ENCODE measurements around the gene SSTR4.
"Not testable (repeated sequence)": the region's sequence is repeated elsewhere in the genome, so short reads cannot be mapped to it uniquely, and the experiment has no call there.

Gene SSTR4, protein sequence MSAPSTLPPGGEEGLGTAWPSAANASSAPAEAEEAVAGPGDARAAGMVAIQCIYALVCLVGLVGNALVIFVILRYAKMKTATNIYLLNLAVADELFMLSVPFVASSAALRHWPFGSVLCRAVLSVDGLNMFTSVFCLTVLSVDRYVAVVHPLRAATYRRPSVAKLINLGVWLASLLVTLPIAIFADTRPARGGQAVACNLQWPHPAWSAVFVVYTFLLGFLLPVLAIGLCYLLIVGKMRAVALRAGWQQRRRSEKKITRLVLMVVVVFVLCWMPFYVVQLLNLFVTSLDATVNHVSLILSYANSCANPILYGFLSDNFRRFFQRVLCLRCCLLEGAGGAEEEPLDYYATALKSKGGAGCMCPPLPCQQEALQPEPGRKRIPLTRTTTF

DNA sequence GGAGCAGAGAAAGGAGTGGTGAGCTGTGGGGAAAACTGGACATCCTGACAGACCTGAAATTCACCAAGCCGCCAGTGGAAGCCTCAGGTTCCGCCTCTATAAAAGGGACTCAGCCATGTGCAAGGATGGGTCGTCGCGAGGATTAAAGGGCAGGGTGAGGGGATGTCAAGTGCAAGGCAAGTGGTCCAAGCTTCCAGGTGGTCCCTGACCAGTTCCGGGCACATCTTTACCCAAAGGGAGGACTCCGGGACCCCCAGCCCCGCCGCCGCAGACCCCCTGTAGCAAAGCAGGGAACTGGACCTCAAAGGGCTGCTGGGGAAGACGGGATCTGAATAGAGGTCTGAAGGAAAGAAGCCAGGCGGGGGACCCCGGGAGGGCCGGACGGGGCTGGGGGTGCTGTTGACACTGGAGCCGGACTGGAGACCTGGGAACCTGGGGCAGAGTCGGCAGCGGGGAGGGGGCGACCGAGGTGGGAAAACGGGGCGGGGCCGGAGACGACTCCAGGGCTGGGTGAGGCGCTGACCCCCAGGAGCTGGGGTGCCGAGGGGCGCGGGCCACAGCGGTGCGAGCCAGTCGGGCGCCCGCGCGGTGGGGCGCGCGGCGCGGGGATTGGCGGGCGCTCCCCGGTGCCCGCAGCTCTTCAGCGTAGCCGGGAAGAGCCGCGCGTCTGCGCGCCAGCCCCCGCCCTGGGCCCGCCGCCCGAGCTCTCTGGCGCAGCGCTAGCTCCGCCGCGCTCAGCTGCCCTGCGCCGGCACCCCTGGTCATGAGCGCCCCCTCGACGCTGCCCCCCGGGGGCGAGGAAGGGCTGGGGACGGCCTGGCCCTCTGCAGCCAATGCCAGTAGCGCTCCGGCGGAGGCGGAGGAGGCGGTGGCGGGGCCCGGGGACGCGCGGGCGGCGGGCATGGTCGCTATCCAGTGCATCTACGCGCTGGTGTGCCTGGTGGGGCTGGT lies at the start of gene SSTR4:
SSTR4 (plus strand) TSS at position 592 of the 951 bp plus-strand sequence; CDS start at position 764, 172 bp downstream.
- DNase-seq (ENCODE audit: low read depth in 2 of 2) = no peak

DNA sequence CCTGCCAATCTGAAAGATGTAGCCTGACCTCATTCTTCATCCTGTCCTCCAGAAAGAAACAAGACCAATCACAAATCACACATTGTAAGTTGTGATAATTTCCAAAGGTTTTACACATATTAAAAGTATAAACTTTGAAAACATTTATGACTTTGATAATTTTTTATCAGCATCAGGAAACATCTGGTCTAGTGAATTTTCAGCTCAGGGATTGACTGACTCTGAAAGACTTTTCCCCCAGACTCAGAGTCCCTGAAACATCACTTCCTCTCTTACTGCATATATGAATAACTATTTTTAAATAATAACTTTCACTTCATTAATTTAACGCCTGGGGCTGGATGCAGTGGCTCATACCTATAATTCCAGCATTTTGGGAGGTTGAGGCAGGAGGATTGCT lies 48.5 kb upstream of the SSTR4 start:
- DNase-seq (ENCODE audit: low read depth in 2 of 2) = no peak

DNA sequence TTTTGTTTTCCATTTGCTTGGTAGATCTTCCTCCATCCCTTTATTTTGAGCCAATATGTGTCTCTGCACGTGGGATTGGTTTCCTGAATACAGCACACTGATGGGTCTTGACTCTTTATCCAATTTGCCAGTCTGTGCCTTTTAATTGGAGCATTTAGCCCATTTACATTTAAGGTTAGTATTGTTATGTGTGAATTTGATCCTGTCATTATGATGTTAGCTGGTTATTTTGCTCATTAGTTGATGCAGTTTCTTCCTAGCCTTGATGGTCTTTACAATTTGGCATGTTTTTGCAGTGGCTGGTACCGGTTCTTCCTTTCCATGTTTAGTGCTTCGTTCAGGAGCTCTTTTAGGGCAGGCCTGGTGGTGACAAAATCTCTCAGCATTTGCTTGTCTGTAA lies 43.7 kb upstream of the SSTR4 start:
- not testable (repeated sequence) for DNase-seq (ENCODE audit: low read depth in 2 of 2)

DNA sequence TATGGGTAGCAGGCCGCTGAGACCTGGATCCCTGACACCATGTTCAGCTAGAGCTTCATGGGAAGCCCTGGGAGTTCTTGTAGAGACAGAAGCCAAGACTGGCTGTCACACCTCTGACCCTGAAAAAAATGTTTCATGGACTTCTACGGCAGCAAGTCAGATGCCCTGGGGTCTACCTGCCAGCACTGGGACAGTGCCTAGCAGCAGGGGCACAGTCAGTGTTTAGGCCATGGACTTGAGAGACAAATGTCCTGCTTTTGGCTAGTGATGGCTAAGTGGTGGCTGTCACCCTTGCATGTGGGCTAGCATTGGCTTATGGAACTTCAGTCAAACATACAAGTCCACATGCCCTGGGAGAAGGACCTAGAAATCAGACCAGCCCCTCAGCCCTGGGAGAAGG lies 41.3 kb upstream of the SSTR4 start:
- DNase-seq (ENCODE audit: low read depth in 2 of 2) = no peak

DNA sequence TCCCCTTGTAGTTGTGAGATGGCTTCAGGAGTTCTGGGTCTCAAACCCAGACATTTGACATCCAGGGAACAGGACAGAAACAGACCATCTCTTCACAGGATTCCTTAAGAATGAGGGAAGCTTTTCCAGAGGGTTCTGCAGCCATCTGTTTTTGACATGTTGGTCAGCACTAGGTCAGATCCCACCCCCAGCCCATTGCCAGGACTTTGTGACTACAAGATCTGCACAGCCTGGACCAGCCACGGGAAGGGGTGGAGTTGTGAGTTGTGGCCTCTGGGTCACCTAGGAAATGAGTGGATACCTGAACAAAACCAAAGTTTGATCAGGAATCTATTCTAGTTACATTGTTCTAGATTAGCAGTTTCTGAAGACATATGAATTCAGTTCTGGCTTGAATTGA lies 39.2 kb upstream of the SSTR4 start:
- no peak for DNase-seq (ENCODE audit: low read depth in 2 of 2)

DNA sequence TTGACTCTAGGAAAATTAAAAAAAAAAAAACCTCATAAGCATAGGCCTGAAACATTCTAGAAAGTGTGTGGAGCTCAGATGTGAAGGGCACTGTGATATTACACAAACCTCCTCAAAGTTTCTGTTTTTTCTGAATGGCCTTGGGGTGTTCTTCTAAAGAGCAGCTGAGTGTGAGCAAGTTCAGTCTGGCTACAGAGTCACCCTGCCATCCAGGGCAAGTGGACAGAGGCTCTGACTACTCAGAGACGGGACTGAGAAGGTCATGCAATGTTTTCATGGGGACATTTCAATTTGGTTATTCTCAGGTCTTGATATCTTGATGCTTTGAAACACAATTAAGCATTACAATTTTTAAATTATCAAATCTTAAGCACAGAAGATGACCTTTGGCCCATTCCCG lies 36.6 kb upstream of the SSTR4 start:
- no peak for DNase-seq (ENCODE audit: low read depth in 2 of 2)

DNA sequence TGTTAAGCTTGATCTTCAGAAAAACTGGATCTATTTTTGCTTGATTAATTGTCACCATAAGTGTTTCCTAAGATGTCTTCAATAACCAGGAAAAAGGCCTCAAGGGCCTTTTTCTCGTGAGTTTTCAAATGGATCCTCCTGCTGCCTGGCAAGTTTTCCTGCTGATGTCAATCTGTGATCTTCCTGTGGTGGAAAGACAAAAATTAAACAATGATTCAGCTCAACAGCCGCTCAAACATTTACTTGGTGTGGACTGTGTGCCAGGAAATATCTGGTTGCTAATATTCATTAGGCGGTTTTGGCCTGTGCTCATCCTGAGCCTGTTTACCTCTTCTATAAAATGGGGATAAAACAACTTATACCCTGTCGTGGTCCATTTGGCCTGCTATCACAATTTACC lies 35.4 kb upstream of the SSTR4 start:
- no peak for DNase-seq (ENCODE audit: low read depth in 2 of 2)

DNA sequence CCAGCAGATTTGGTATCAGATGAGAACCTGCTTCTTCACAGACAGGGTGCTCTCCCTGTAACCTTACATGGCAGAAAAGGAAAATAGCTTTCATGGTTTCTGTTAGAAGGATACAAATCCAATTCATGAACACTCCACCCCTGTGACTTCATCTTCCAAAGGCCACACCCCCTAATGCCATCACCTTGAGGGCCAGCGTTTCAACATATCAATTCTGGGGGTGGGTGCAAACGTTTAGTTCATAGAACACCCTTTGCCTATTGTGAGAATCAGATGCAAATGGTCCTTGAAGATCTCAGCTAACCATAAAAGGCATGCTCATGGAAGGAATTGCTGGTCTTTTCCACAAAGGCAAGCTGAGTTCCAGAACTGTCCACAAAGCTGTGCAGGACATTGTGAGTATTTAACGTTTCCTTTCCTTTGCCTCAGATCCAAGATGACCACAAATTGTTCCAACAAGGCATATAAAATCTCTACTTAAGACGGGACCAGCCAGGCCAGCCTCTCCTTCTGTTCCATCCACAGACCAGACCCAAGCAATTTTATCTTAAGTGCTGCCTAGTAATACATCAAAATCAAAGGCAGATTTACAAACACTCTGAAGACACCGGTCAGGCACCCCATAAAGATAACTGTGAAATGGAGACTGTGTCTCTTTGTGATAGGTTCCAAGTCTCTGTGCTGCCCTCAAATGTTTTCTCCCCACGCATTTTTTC lies 34.7 kb upstream of the SSTR4 start:
- DNase-seq (ENCODE audit: low read depth in 2 of 2) = no peak

DNA sequence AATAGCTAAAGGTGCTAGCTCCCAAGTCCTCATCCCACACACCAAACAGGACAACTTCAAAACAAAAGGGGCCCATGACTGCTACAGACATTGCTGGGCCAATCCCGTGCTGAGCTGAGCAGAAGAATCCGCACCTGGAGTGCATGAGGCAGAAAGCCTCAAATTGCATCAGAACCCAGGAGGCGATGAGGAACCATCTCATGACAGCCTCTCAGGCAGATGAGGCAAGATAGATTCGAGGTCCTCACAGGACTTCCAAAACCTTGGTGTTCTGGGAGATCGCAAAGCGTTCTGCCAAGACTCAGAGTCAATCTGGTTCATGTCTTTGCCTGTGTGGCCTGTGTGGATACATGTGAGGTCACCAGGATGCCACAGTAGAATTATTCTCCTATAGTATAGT lies 32.8 kb upstream of the SSTR4 start:
- DNase-seq (ENCODE audit: low read depth in 2 of 2) = no peak

DNA sequence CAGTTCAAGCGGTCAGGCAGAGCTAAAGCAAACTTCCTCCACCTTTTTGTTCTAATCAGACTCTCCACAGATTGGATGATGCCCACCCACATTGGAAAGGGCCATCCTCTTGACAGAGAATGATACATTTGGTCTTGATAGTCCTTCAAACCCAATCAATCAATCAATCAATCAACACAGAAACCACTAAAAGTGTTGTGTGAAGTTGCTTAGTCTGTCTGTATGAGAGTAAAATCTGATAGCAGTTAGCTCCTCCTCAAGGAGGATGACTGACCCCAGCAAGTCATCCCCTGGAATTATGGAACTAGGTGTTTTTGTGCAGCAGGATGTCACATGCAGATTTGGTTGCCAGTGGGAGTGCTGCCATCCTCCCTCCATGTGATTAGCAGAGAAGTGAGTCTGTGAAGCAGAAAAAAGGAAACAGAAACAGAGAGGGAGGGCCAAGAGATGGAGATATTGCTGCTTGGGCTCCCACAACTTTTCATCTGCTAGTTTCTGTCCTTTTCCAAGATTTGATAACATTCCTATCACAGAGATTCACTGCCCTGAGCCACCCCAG lies 32.0 kb upstream of the SSTR4 start:
- DNase-seq (ENCODE audit: low read depth in 2 of 2) = no peak

DNA sequence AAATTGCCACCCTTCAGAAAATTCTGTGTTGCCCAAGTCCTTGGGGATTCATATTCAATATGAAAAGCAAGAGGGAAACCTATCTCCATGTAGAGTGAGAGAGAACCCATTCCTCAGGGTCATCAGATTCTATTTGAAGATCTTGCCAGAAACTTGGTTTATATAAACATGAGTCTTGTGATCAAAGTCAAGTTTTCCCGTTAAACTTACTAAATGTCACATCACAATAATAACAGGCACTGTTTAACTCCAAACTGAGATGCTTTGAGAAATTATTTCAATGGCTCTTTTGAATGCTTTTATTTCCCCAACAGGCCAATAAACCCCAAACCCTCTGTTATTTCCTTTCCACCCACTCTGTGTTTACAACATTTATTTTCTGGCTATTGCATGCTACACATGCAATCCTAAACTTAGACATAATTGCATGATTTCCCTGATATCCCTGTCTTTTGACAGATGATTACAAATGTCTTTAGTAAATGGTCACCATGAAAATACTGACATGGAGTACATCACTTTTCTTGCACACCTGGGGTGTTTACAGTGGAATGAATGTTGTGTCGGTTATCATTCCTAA lies 31.1 kb upstream of the SSTR4 start:
- DNase-seq (ENCODE audit: low read depth in 2 of 2) = no peak

DNA sequence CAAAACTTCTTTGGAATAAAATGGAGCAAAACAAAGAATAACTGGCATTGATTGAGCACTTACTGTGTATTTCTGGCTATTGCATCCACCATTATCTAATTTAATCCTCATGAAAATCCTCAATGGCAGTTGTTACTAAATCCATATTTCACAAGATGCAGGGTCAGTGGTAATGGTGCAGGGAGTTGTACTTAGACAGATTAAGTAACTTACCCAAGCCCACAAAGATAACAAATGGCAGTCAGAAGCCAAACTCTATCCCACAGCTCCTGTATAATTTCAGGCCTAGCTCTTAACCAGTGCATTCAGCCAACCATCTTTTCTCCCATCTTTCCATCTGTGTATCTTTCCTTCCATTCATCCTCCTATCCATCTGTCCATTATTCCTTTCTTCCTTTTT lies 29.3 kb upstream of the SSTR4 start:
- no peak for DNase-seq (ENCODE audit: low read depth in 2 of 2)

DNA sequence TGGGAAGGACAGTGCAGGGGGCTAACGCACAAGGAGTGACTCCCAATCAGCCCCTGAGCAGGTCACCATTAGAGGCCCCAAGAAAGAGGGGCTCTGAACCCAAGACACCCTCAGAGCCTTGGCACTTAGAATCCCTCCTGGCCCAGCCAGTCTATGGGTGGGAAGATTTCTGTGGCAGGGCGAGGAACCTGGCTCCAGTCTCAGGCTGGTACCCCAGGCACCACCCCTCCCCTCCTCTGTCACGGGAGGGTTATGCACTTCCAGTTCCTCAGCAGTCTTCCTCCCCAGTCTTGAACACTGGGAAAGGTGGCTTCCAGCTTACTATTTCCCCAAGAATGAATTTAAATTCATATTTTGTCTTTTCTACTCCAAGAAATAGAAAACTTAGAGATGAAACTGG lies 27.6 kb upstream of the SSTR4 start:
- DNase-seq (ENCODE audit: low read depth in 2 of 2) = no peak

DNA sequence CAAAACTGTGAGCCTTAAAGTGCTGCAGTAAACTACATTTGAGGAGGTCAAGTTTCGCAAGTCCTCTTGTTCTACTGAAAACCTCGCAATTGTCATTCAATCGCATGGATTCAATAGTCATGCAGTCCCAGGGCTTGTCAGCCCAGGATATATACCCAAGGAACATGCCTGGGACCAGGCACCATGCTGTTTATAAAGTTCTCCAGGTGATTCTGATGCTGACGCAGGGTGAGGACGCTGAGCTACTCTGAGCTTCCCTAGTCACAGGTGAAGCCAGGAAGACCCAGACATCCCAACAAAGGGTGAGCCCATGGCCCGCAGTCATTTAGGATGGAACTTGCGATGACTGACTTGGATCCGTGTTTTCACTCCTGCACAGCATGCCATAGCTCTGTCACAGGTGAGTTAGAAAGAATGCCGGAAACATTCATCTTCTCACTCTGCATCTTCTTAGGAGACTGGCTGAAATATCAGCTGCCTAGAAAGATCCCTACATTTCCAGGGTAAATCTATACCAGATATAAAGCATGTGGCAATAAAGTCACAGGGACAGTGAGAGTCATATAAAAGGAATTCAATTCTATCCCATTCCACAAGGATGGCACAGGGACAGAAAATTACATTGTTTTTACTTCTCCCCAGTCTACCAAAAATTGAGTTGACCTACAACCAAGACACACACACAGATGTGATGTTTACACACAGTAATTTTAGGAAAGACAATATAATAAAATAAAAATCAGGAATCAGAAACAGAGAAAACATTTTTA lies 27.0 kb upstream of the SSTR4 start:
- no peak for DNase-seq (ENCODE audit: low read depth in 2 of 2)

DNA sequence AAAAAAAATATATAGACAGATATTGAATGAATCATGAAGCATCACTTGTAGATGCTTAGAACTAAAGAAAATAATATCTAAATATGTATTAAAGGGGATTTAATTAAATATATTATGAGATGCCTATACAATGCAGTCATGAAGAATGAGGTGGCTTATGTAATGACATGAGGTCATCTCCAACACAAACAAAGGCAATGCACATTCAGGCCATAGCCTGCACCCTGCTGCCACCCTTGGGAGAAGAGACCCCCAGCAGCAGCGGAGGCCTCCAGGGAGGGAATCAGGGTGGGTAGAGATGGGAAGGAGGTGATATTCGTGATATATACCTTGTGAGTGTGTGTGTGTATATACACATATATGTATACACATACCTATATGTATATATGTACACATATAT lies 26.4 kb upstream of the SSTR4 start:
- DNase-seq (ENCODE audit: low read depth in 2 of 2) = no peak

DNA sequence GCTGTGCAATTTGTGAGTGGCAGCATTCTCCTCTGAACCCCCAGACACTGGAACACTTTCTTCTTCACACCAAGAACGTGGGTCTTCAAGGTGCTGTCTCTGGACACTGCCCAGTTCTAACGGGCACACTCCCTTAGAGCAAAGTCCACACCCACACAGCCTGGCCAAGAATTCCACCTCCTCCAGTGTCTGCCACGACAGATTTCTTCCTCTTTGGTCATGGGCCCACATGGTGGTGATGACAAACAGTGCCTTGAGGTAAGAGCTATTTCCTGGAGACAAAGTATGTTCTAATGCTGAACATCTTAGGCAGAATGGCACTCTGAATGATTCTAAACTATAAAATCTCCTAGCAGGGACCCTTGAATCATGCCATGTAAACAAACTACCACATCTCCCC lies 25.5 kb upstream of the SSTR4 start:
- DNase-seq (ENCODE audit: low read depth in 2 of 2) = no peak

DNA sequence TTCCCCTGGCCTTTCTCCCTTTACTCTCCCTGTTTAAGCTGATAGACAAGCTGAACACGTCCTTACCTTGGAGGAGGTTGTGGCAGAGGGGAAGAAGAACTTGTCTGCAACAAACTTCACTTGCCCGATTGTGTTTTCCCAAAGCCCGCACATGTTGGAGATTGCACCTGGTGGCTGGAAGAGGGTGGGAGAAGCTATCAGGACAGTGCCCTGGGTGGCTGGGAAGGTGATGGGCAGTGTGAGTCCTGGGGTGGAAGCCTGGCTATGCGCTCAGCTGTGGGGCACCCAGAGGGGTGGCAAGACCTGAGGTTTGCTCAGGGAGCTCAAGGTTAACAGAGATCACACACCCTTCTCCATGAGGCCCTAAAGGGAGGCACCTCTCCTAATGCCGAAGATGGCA lies 25.0 kb upstream of the SSTR4 start:
- DNase-seq (ENCODE audit: low read depth in 2 of 2) = no peak

DNA sequence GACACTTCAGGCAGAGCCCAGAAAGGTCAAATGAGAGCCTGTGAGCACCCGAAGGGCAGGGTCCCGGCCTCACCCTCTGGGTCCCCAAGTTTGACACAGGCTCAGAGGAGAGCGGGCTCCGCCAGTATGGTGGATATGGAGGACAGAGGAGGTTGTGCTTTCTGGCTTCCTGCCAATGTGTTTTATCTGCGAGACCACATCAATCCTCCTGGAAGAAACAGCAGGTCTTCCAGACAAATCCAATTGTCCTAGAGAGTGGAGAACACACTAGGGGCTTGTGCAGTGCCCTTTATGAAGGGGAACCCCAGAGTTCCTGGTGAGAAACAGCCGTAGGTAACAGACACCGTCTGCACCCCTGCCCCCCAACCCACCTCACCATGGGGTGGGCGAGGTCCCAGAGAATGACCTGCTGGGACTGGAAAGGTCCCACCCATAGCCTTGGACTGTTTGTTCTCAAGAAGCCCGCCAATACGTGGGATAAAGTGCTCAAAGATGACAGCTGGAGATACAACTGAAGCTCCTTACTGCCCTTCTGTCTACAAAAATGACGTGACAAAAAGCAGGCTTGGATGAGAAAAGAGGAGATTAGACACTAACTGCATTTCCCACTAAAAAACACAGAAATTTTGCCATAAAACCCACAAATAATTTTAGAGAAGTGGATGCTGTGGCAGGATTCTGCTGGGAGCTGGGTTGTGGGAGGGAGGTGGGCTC lies 23.9 kb upstream of the SSTR4 start:
- no peak for DNase-seq (ENCODE audit: low read depth in 2 of 2)

DNA sequence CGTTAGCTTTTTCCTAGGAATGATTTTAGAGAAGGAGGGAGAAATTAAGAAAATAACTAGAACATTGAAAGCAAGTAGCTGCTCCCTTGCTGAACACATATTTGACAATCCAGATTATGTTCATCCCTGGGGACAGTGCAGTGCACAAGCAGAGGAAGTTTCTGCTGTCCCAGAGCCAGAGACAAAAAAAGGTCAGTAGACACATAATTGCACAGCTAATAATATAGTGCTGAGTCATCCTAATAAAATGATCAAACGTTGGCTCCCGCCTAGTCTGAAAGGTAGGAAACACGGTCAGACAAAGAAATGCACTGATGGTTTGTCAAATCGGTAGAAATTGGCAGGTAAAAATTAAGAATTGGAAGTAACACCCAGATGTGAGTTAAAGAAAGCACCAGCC lies 21.7 kb upstream of the SSTR4 start:
- DNase-seq (ENCODE audit: low read depth in 2 of 2) = no peak

DNA sequence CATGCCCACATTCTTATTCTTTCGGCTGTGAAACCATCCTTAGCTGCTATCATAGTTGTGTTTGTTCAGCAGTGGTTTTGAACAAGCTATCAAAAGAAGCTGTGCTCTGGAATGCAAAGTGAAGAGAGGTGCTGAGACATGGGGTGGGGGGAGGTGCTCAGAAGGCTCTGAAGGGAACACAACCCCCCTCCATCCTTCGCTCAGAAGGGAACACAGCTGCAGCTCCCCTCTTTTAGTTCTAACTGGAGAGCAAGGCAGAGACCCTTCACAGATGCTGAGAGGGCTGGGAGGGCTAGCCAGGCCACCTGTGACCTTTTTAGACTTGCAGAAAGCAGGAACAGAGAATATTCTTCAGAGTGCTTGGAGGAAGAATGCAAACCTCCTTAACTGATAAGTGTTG lies 17.6 kb upstream of the SSTR4 start:
- no peak for DNase-seq (ENCODE audit: low read depth in 2 of 2)

Data from stimulated activated CD8-positive, alpha-beta memory T cell treated with anti-CD3 and anti-CD28 coated beads, Interleukin-7, amount 100 ng/mL, for 4 hours (primary cell).